GM12892 (cell line): Measurements from ENCODE around the gene CELA2B.

ENCODE experiments used
- POLR2A ChIP-seq: IDR thresholded peaks from 2 replicates; pipeline ENCODE4 v1.6.1; 2011; ENCODE audit warnings: low read depth, low read length, control low read depth
- POLR2AphosphoS5 ChIP-seq: IDR thresholded peaks from 2 replicates; pipeline ENCODE4 v1.6.1; 2011; ENCODE audit warnings: low read depth, low read length, control low read depth
- TAF1 ChIP-seq: IDR thresholded peaks from 2 replicates; pipeline ENCODE4 v1.6.1; 2011; ENCODE audit warnings: low read depth, mild to moderate bottlenecking, control low read depth, low read length, borderline replicate concordance

DNA sequence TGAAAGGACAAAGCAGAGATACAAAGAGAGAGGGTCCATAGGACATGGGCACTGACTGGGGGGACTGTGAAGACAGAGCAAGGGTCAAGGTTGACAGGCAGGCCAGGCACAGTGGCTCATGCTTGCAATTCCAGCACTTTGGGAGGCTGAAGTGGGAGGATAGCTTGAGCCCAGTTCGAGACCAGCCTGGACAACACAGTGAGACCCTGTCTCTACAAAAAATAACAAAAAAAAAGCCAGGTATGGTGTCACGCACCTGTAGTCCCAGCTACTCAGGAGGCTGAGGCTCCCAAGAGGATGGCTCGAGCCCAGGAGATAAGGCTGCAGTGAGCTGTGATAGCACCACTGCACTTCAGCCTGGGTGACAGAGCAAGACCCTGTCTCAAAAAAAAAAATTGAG is 43.7 kb downstream of the CELA2B start:
- TF ChIP-seq POLR2A, result no peak
- no peak for TF ChIP-seq POLR2AphosphoS5
- TF ChIP-seq TAF1, result no peak
